Neural cell (in vitro differentiated cells): ENCODE results near the gene PLPP3. TPM values are rescaled to one million over a fixed set of nuclear protein-coding genes. Genes with fewer than 3 reads are reported as not detected.

Source experiments
- H2AFZ ChIP-seq: fragments of 200-600, 300-800 bp; sonication (generic), shearing (Covaris generic); 2 replicates; pipeline ENCODE4 v1.6.0; 2014; ENCODE audit warnings: low read depth, mild to moderate bottlenecking, antibody characterized with exemption, low read length, moderate library complexity
- H3F3A ChIP-seq: fragments of 200-600 bp; shearing (Covaris generic); 2 replicates; pipeline ENCODE4 v1.6.1; 2016; ENCODE audit warnings: mild to moderate bottlenecking, moderate library complexity, mixed read lengths, antibody characterized with exemption, low read length; ENCODE audit not compliant: insufficient read depth, poor library complexity, severe bottlenecking
- H3K27ac ChIP-seq: fragments of 200-600, 300-800 bp; sonication (generic), shearing (Covaris generic); 2 replicates; pipeline ENCODE4 v1.5.1; 2014; ENCODE audit warnings: mild to moderate bottlenecking, low read length, moderate library complexity
- H3K27me3 ChIP-seq: fragments of 300-800, 200-600 bp; sonication (generic), shearing (Covaris generic); 2 replicates; pipeline ENCODE4 v1.6.0; 2014; ENCODE audit warnings: mild to moderate bottlenecking, low read depth, low read length, moderate library complexity; ENCODE audit not compliant: insufficient read depth
- H3K36me3 ChIP-seq: fragments of 300-800, 200-600 bp; sonication (generic), shearing (Covaris generic); 2 replicates; pipeline ENCODE4 v1.5.1; 2014; ENCODE audit warnings: mild to moderate bottlenecking, antibody characterized with exemption, low read length, moderate library complexity; ENCODE audit not compliant: insufficient read depth
- H3K4me2 ChIP-seq: fragments of 300-800, 200-600 bp; sonication (generic), shearing (Covaris generic); 2 replicates; pipeline ENCODE4 v1.6.0; 2014; ENCODE audit warnings: mild to moderate bottlenecking, low read length
- H3K4me3 ChIP-seq: fragments of 300-800, 200-600 bp; sonication (generic), shearing (Covaris generic); 2 replicates; pipeline ENCODE4 v1.5.1; 2014; ENCODE audit warnings: mild to moderate bottlenecking, low read length, moderate library complexity
- H3K79me2 ChIP-seq: fragments of 200-600 bp; shearing (Covaris generic); replicated peaks from 2 replicates; pipeline ENCODE4 v1.6.0; 2014; ENCODE audit warnings: mild to moderate bottlenecking, low read length, moderate library complexity; ENCODE audit not compliant: insufficient read depth
- H3K9ac ChIP-seq: fragments of 300-800, 200-600 bp; sonication (generic), shearing (Covaris generic); 2 replicates; pipeline ENCODE4 v1.6.1; 2016; ENCODE audit warnings: mild to moderate bottlenecking, low read length, mixed read lengths
- H3K9me2 ChIP-seq: fragments of 200-600 bp; shearing (Covaris generic); 2 replicates; pipeline ENCODE4 v1.6.1; 2016; ENCODE audit warnings: mild to moderate bottlenecking, low read length, mixed read lengths; ENCODE audit not compliant: insufficient read depth
- H3K9me3 ChIP-seq: fragments of 200-600, 300-800 bp; sonication (generic), shearing (Covaris generic); 2 replicates; pipeline ENCODE4 v1.6.1; 2016; ENCODE audit warnings: mild to moderate bottlenecking, mixed run types, low read length, moderate library complexity, mixed read lengths
- H4K20me1 ChIP-seq: fragments of 200-600 bp; shearing (Covaris generic); 2 replicates; pipeline ENCODE4 v1.6.1; 2016; ENCODE audit warnings: mild to moderate bottlenecking, mixed run types; ENCODE audit not compliant: insufficient read depth
- CTCF ChIP-seq: fragments of 450-650 bp; IDR thresholded peaks from 2 replicates; pipeline ENCODE4 v1.5.1; 2014; ENCODE audit warnings: antibody characterized with exemption, mild to moderate bottlenecking, moderate library complexity; ENCODE audit not compliant: poor library complexity, severe bottlenecking
- EP300 ChIP-seq: fragments of 450-650 bp; conservative IDR thresholded peaks from 2 replicates; pipeline ENCODE4 v1.6.1; 2014; ENCODE audit warnings: antibody characterized with exemption, mild to moderate bottlenecking, moderate library complexity; ENCODE audit not compliant: poor library complexity, severe bottlenecking
- EZH2 ChIP-seq: fragments of 200-600, 300-800 bp; shearing (Covaris generic), sonication (generic); IDR thresholded peaks from 2 replicates; pipeline ENCODE4 v1.6.1; 2014; ENCODE audit warnings: antibody characterized with exemption, low read length, borderline replicate concordance, mild to moderate bottlenecking; ENCODE audit not compliant: insufficient read depth, poor library complexity, severe bottlenecking
- MXI1 ChIP-seq: fragments of 450-650 bp; conservative IDR thresholded peaks from 2 replicates; pipeline ENCODE4 v1.6.1; 2014; ENCODE audit warnings: antibody characterized with exemption, mild to moderate bottlenecking; ENCODE audit not compliant: poor library complexity, severe bottlenecking
- POLR2AphosphoS5 ChIP-seq: IDR thresholded peaks from 2 replicates; pipeline ENCODE4 v1.6.1; 2012
- RAD21 ChIP-seq: fragments of 450-650 bp; conservative IDR thresholded peaks from 2 replicates; pipeline ENCODE4 v1.6.1; 2014; ENCODE audit warnings: antibody characterized with exemption, mild to moderate bottlenecking, moderate library complexity
- REST ChIP-seq: IDR thresholded peaks from 2 replicates; pipeline ENCODE4 v1.6.1; 2012; ENCODE audit warnings: borderline replicate concordance
- SMC3 ChIP-seq: fragments of 450-650 bp; conservative IDR thresholded peaks from 2 replicates; pipeline ENCODE4 v1.6.1; 2014; ENCODE audit warnings: antibody characterized with exemption, mild to moderate bottlenecking, moderate library complexity; ENCODE audit not compliant: poor library complexity
- TAF1 ChIP-seq: IDR thresholded peaks from 2 replicates; pipeline ENCODE4 v1.6.1; 2012; ENCODE audit warnings: low read depth
- polyA plus RNA-seq: library from polyadenylated mRNA; depleted of rRNA; stranded (reverse); fragments of >200 nt; gene quantifications from 2 replicates; pipeline ENCODE4 v1.2.3, GENCODE V29; 2014

Gene PLPP3
- polyA plus RNA-seq, 1 donor from 2014 or later: 2.1 TPM

GRCh38 chr1:56448529-56449300 lies 130.6 kb downstream of the PLPP3 start:
- H3K9me3 ChIP-seq: no peaks in the 10 kb centered on the region
- TF ChIP-seq POLR2AphosphoS5 (no peak), TAF1 (no peak), CTCF (no peak), EZH2 (no peak)
- no peaks in the 10 kb centered on the region for H4K20me1 ChIP-seq
- no peaks in the 10 kb centered on the region for H3K36me3 ChIP-seq
- no peaks in the 10 kb centered on the region for H3F3A ChIP-seq
- H3K79me2 ChIP-seq: no peaks in the 10 kb centered on the region
- no peak overlapping the region for H3K4me3 ChIP-seq
- no peak overlapping the region for H2AFZ ChIP-seq
- H3K9ac ChIP-seq: no peak overlapping the region
- H3K9me2 ChIP-seq: no peaks in the 10 kb centered on the region
- H3K27me3 ChIP-seq: no peaks in the 10 kb centered on the region
- H3K27ac ChIP-seq: no peak overlapping the region
- H3K4me2 ChIP-seq: no peak overlapping the region

GRCh38 chr1:56447823-56448222 lies 131.5 kb downstream of the PLPP3 start:
- H3K9me3 ChIP-seq: no peaks in the 10 kb centered on the region
- H3K27ac ChIP-seq: no peak overlapping the region
- H3K4me2 ChIP-seq: no peak overlapping the region
- H3K79me2 ChIP-seq: no peaks in the 10 kb centered on the region
- H3K27me3 ChIP-seq: no peaks in the 10 kb centered on the region
- no peak for TF ChIP-seq RAD21
- H2AFZ ChIP-seq: no peak overlapping the region
- no peaks in the 10 kb centered on the region for H4K20me1 ChIP-seq
- H3K9ac ChIP-seq: no peak overlapping the region
- H3K36me3 ChIP-seq: no peaks in the 10 kb centered on the region
- H3F3A ChIP-seq: no peaks in the 10 kb centered on the region
- H3K4me3 ChIP-seq: no peak overlapping the region
- no peaks in the 10 kb centered on the region for H3K9me2 ChIP-seq

DNA sequence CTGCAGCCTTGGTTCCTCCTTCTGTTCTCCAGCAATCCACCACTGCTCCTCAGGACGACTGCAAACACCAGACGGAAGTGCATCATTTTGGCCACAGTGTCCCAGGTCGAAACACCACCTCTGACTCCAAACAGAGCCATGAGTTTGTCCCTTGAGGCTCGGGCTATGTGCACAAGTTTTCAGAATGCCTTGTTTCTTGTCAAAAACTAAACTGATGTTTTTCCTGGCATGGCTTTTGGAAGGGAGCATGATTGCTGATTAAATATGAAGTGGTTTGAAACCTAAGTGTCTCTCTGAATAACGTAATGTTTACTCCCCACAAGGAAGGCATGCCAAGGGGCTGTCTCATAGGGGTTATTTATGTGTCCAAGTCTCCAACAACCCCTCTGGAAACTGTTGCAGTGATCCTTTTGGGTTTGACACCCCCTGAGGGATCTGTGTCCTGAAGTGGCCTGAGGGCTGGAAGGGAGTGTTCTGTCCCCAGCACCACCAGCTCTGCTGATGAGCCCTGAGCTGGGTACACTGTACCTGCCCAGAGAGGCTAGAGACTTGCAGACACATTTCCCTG lies 132.7 kb downstream of the PLPP3 start:
- TF ChIP-seq EZH2 (no peak), REST (no peak), EP300 (no peak), CTCF (no peak), SMC3 (no peak), POLR2AphosphoS5 (no peak), MXI1 (no peak), RAD21 (no peak), TAF1 (no peak)
- H3K9me2 ChIP-seq: no peaks in the 10 kb centered on the region
- no peaks in the 10 kb centered on the region for H4K20me1 ChIP-seq
- no peak overlapping the region for H3K4me3 ChIP-seq
- H3K9me3 ChIP-seq: no peaks in the 10 kb centered on the region
- no peaks in the 10 kb centered on the region for H3K36me3 ChIP-seq
- no peaks in the 10 kb centered on the region for H3F3A ChIP-seq
- H3K9ac ChIP-seq: no peak overlapping the region
- H3K27me3 ChIP-seq: no peaks in the 10 kb centered on the region
- no peaks in the 10 kb centered on the region for H3K79me2 ChIP-seq
- no peak overlapping the region for H2AFZ ChIP-seq
- H3K4me2 ChIP-seq: no peak overlapping the region
- H3K27ac ChIP-seq: no peak overlapping the region
